Aorta (tissue), 4 donors: ENCODE results near the gene NFYC. TPM values are rescaled to one million over a fixed set of nuclear protein-coding genes. Genes with fewer than 3 reads are reported as not detected.

ENCODE experiments used
- microRNA-seq, 2 donors: library from miRNA; unstranded; fragments of <30 nt; microRNA quantifications; one replicate each; pipeline ENCODE4 v1.2.0, GENCODE V29; 2020
- polyA plus RNA-seq, 2 donors: library from polyadenylated mRNA; stranded (reverse); fragments of 200-250 nt; gene quantifications; one replicate each; pipeline ENCODE4 v1.2.3, GENCODE V29; 2013
- total RNA-seq, 2 donors: library from RNA; stranded (reverse); fragmentation: NEBNext Ultra II Directional; extraction: Animal tissue kit (Norgen Biotek cat#: 25700); gene quantifications; one replicate each; pipeline ENCODE4 v1.2.1, GENCODE V29; 2021
- donor health status: healthy with polysubstance abuse.
- donor health status: Bipolar disorder and iron deficiency.
- donor health status: DM: no; HTN: no; CAD: no.
- donor health status: DM: yes; HTN: yes; CAD: no.

The NFYC gene
- total and polyA plus RNA-seq, 4 donors, result 21.3 to 56.4 (median 37.6) TPM

Small RNA genes lying within 50 kb of the gene (microRNA-seq; reads per million reads assigned to microRNA genes)
- gene MIR30C1, result 19.9 to 34.6 reads per million in 2 donors
- gene MIR30E, result 1,989 to 2,041 reads per million in 2 donors

Other genes with a start within 250 kb of the NFYC start
- 1 to 10 TPM; 2.2 to 2.4 TPM for gene ZFP69B, start 241.2 kb upstream of the NFYC start, total RNA-seq
- gene ZFP69B, start 241.2 kb upstream of the NFYC start, polyA plus RNA-seq, result 1 to 10 TPM in 1 of 2 donors, under 1 TPM in 1; 0.54 to 2.0 TPM
- gene ZFP69, start 214.4 kb upstream of the NFYC start, total RNA-seq, result 1 to 10 TPM; 3.5 to 3.8 TPM
- gene ZFP69, start 214.4 kb upstream of the NFYC start, polyA plus RNA-seq, result 1 to 10 TPM; 2.5 to 3.9 TPM
- gene EXO5, start 182.9 kb upstream of the NFYC start, total RNA-seq, result 1 to 10 TPM; 4.4 to 7.8 TPM
- 1 to 10 TPM; 3.5 to 9.1 TPM for gene EXO5, start 182.9 kb upstream of the NFYC start, polyA plus RNA-seq
- gene ZNF684, start 160.1 kb upstream of the NFYC start, total RNA-seq, result 1 to 10 TPM; 3.9 to 6.4 TPM
- gene ZNF684, start 160.1 kb upstream of the NFYC start, polyA plus RNA-seq, result 1 to 10 TPM; 1.8 to 5.1 TPM
- 10 to 100 TPM; 16.7 to 18.3 TPM for gene RIMS3, start 26.0 kb upstream of the NFYC start, total RNA-seq
- 1 to 10 TPM; 4.9 to 6.2 TPM for gene RIMS3, start 26.0 kb upstream of the NFYC start, polyA plus RNA-seq
- 1 to 10 TPM; 7.2 to 8.7 TPM for gene KCNQ4, start 92.1 kb downstream of the NFYC start, total RNA-seq
- gene KCNQ4, start 92.1 kb downstream of the NFYC start, polyA plus RNA-seq, result 10 to 100 TPM in 1 of 2 donors, under 1 TPM in 1; 0.88 to 10.0 TPM
- 10 to 100 TPM; 13.2 to 19.0 TPM for gene CITED4, start 170.7 kb downstream of the NFYC start, total RNA-seq
- 10 to 100 TPM in 1 of 2 donors, 1 to 10 TPM in 1; 4.0 to 13.5 TPM for gene CITED4, start 170.7 kb downstream of the NFYC start, polyA plus RNA-seq